Measurements from ENCODE around the gene KIFC3.
"Not testable (repeated sequence)": the region's sequence is repeated elsewhere in the genome, so short reads cannot be mapped to it uniquely, and the experiment has no call there.

DNA sequence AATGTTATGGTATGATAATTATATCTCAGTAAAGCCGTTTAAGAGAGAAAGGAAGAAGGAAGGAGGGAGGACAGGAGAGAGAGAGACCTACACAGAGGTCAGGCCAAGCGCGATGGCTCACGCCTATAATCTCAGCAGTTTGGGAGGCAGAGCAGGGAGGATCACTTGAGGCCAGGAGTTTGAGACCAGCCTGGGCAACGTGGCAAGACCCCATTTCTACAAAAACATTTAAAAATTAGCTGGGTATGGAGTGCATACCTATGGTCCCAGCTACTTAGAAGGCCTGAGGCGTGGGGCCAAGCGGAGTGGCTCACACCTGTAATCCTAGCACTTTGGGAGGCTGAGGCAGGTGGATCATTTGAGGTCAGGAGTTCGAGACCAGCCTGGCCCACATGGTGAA is 9.0 kb upstream of the KIFC3 start:
- TF ChIP-seq EZH2 (IDR thresholded peaks at IDR 0.05; ENCODE audit: low read length, unreplicated experiment); CTCF (conservative IDR thresholded peaks at IDR 0.05; ENCODE audit: low read depth, low read length); EZH2phosphoT487 (IDR thresholded peaks at IDR 0.05; ENCODE audit: borderline replicate concordance, low read length): not testable (repeated sequence)

Data from PC-3 (cell line).